ENCODE measurements around the gene CDO1. TPM values are rescaled to one million over a fixed set of nuclear protein-coding genes. Genes with fewer than 3 reads are reported as not detected.

CDO1 gene
- 2.6 and 7.7 TPM in 2 replicates for total RNA-seq

DNA sequence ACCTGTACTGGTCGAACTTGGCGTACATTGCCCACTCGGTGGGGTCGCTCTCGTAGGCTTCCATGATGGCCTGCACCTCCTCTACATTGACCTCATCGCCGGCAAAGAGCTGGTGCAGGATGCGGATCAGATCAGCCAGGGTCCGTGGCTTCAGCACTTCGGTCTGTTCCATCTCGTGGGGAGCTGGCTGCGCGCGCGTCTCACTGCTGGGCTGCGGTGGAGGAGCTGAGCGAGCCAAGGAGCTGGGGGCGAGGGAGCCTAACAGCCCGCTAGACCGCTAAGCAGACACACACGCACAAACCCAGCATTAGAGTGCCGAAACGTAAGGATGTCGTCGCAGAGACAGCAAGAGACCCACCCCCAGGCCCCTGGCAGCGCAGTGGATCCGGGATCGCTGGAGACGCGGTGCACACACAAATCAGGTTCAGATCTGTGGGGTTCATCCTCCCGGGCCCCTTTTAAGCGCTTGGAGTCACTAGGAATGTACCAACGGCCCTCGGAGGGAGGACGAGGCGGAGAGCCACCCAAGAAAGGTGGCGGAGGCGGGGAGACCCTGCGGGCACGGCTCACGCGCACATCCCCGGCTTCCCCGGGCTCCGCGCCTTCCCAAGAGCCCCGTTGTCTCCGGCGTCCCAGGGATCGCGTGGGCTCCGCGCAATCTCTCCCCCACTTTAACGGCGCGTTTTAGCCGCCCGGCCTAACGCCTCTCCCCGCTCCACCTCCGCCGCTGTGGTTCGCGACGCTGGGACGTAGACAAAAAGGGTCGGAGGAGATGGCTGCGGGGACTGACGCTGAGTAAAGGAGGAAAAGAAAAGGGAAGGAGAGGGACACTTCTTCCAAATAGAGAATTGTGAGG is at the start of gene CDO1:
Gene CDO1, minus strand, starts transcription at position 434 of the 856 bp plus-strand sequence. Its CDS starts 262 bp downstream, at position 172.

DNA sequence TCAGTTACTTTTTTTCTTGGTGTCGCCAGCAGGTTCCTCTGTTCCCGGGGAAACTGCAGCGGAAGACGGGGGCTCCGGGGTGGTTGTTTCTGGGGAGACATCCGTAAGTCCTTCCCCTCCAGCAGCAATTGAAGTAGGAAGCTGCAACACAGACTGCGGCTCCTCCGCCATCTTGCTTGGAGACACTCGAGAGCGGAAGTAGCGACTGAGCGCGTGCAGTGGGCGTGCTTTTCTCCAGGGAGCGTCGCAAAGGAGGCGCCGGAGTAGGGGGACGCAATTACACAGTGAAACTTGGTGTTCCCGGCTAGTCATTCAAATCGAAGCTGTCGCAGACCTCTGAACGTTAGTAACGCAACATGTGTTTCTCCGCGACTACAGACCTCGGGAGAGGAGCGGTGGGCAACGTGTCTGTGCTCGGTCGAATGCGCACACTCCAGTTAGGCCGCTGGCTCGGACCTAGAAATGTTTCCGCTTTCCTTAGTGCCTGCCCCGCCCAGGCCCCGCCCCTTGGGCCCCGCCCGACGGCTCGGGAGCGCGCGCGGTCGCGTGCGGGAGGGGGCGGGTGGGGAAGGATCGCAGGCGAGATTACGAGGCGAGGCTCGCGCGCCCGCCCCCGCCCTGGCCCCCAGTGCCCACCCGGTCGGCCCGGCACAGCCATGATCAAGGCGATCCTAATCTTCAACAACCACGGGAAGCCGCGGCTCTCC is 25.1 kb upstream of the CDO1 start, which contains the start of the genes AP3S1 and ATG12:
Gene AP3S1, plus strand, starts transcription at position 554 of the 707 bp plus-strand sequence. Its CDS starts 103 bp downstream, at position 657.
Gene ATG12, minus strand, starts transcription at position 184 of the 707 bp plus-strand sequence. Its CDS starts 13 bp downstream, at position 171.

Other genes starting within 250 kb of the CDO1 start
- gene TICAM2, start 214.2 kb downstream of the CDO1 start, total RNA-seq = 2.8 and 3.3 TPM in 2 replicates
- 132 and 142 TPM in 2 replicates for gene TMED7, start 190.6 kb downstream of the CDO1 start, total RNA-seq
- gene ATG12, start 24.9 kb upstream of the CDO1 start, total RNA-seq = 28.0 and 36.0 TPM in 2 replicates
- 63.6 and 91.8 TPM in 2 replicates for gene AP3S1, start 25.3 kb upstream of the CDO1 start, total RNA-seq
- 0.18 and 0.28 TPM in 2 replicates for gene LVRN, start 145.8 kb upstream of the CDO1 start, total RNA-seq
- gene ARL14EPL, start 215.8 kb upstream of the CDO1 start, total RNA-seq = 0.18 TPM in 1 of 2 replicates, not detected in the other

Measured in smooth muscle cell of bladder (primary cell).